GM18861 (cell line): Measurements from ENCODE around the gene ZNF571.

Source experiments
- ATAC-seq: cut with Tn5 transposase; IDR thresholded peaks from one replicate; pipeline ENCODE4 v1.9.1; 2021; ENCODE audit not compliant: unreplicated experiment

Gene ZNF571

DNA sequence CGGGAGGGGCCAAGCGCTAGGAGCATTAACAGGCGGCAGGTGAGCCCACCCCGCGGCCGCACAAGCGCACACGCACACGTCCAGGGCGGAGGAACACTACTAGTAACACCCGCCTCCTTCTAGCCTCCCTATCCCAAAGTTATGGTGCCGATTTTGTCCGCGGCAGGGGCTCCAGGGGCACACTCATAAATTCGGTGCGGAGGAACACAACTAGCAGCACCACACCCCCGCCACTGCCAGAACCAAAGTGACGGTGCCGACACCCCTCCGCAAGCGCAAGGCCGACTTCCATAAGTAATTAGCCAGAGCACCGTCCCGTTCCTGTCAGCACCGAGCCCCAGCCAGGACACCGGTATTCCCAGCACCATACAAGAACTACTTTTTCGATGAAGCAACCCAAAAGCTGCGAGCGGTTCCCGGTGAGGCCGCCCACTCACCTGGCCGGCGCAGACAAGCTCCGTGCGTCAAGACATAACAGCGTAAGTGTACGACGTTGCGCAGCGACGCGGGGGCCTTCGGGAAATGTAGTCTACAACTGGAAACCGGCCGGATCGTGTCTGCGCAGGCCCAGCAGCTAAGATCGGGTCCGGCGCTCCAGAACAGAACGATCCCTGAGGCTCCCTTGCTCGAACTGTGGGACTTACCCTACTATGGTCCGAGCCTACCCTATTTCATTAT is at the start of gene ZNF571, which contains the start of gene ZNF540:
Gene ZNF571 (minus strand): TSS at position 489 of the 678 bp plus-strand sequence. CDS start 8,116 bp downstream, outside the sequence.
Gene ZNF540 (plus strand): TSS at position 573 of the 678 bp plus-strand sequence. CDS start 3,572 bp downstream, outside the sequence.
- peak; percentile 93 for ATAC-seq

DNA sequence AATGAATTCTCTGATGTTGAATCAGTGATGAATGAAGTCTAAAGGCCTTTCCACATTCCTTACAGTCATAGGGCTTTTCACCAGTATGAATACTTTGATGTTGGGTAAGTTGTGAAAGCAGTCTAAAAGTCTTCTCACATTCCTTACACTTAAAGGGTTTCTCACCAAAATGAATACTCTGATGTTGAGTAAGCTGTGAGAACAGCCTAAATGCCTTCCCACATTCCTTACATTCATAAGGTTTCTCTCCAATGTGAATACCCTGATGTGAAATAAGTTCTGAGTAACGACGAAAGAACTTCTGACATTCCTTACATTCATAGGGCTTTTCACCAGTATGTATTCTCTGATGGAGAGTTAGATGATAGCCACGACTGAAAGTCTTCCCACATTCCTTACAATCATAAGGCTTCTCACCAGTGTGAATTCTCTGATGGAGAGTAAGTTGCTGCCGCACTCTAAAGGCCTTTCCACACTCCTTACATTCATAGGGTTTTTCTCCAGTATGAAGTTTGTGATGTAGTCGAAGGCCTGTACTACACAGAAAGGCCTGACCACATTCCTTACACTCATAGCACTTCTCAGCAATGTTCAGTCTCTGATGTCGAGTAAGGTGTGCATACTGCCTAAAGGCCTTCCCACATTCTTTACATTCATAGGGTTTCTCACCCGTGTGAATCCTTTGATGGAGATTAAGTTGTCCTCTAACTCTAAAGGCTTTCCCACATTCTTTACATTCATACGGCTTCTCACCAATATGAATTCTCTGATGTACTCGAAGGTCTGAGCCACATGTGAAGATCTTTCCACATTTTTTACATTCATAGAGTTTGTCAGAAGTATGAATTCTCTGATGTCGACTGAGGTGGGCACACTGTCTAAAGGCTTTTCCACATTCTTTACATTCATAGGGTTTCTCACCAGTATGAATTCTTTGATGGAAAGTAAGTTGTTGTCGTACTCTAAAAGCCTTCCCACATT is 40.8 kb upstream of the ZNF571 start:
- no peak for ATAC-seq

DNA sequence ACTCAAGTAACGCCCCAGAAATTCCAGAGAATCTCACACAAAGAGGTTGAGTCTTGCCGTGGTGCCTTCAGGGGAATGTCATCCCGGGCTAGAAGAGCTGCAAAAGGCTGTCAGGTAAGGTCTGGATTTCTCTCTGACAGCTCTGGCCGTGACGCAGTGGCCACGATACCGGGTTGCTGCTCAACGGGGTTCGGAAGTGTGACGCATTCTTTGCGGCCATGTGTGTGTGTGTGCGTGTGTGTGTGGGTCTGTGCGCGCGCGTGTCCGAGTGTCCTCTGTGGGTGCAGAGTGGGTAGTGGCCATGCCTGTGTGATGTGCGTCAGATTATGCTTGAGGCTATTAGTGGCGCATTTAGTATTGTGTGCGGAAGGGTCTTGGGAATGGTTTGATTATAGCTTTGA is 390 bp upstream of the ZNF571 start:
- peak; percentile 21 for ATAC-seq

DNA sequence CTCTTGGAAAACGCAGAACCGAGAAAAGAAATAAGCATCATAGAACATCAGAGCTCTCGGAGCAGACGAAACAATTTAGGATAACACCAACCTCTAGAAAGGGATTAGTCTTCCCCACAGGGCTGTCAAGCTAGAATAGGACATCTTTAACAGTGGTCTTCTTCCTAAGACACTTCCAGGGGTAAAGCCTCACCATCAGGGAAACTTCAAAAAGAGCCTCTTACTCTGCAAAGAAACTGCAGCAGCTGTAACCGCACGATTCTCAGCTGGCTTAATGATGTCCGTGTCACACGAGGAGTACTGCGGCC is 642 bp downstream of the ZNF571 start:
- no peak for ATAC-seq

DNA sequence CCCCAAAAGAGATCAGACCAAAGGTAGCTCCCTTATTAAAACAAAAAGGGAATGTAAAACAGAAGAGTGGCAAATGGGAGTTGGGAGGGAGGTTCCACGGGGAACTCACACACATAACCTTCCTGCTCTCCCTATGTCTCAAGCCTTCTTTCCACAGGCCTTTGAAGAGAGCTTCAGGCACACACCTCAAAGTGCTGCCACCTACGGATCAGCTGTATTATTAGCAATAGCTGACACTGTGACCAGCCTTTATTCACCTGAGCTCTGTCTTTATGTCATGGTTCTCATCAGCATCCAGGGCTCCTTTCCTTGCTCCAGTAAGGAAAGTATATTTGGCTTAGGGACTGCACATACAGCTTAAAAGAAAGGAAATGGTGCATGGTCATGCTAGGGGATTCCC is 11.3 kb downstream of the ZNF571 start:
- ATAC-seq, result no peak

DNA sequence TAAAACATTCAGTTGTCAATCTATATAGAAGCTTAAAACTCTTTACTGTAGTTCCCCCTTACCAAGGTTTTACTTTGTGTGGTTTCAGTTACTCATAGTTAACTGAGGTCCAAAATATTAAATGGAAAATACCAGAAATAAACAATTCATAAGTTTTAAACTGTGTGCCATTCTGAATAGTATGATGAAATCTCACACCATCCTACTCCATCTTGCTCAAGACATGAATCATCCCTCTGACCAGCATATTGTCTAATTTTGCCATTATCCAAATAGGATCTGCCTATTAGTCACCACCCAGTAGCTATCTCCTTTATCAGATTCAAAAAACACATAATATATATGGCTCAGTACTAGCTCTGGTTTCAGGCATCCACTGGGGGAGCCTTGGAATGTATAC is 22.4 kb downstream of the ZNF571 start:
- ATAC-seq, result no peak

DNA sequence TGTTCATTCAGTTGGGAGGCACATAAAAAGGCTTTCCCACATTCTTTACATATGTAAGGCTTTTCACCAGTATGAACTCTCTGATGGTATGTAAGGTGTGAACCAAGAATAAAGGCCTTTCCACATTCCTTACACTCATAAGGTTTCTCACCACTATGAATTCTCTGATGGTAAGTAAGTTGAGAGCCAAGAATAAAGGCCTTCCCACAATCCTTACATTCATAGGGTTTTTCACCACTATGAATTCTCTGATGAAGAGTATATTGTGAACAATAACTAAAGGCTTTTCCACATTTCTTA is 29.3 kb downstream of the ZNF571 start:
- no peak for ATAC-seq

DNA sequence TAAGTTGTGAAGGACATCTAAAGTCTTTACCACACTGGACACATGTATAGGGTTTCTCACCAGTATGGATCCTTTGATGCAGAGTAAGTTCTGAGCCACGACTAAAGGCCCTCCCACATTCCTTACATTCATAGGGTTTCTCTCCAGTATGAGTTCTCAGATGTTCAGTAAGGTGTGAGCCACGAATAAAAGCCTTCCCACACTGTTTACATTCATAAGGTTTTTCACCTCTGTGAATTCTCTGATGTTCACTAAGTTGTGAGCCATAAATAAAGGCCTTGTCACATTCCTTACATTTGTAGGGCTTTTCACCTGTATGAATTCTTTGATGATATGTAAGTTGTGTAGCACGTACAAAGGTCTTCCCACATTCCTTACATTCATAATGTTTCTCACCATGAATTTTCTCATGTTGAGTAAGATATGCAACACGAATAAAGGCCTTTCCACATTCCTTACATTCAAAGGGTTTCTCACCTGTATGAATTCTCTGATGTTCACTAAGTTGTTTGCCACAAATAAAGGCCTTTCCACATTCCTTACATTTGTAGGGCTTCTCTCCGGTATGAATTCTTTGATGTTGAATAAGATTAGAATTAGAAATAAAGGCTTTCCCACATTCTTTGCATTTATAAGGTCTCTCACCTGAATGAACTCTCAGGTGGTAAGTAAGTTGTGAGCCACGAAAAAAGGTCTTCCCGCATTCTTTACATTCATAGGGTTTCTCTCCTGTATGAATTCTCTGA is 29.8 kb downstream of the ZNF571 start:
- ATAC-seq, result no peak

DNA sequence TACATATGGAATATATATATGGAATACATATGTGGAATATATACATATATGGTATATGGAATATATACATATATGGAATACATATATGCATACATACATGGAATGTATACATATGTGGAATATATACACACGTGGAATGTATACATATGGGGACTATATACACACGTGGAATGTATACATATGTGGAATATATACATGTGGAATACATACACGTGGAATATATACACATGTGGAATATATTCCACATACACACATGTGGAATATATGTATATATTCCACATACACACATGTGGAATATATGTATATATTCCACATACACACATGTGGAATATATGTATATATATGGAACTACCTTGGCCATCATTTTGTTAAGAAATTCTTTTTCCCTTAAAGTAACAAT is 31.1 kb downstream of the ZNF571 start:
- no peak for ATAC-seq

DNA sequence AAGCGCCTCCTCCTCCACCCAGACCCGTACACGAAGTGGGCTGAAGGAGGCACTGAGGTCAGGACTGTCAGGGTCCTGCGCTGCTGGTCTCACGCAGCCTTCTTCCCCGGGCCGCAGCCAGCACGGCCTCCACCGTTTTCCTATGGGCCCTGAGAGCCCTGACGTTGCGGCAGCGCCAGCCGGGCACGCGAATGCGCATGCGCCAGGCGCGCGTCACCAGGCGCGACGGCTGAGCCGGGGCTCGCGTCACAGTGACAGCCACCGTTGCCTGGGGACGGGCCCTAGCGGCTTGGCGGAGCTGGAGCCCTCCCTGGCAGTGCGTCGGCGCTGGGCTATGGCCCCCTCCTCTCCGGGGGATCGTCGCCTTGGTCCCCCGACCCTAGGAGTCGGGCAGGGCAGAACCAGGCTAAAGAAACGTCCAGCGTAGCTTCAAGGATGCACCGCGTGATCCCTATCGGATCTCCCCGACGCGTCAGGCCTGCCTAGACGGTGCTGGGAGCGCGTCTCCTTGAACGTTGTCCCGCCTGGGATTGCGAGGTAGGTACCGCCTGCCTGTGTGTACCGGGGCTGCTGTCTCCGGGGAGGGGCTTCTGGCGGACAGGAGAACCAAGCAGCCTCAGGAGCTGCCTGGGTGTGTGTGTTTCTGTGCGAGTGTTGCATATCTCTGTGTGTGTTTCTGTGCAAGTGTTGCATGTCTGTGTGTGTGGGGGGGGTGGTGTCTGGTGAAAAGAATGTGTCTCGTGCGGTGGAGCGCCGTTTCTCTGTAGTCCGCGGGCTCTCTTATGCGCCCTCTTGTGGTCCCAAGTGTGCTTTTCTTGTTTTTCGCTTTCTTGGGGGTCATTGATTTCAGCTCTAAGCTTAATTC is 43.2 kb downstream of the ZNF571 start:
- no peak for ATAC-seq

DNA sequence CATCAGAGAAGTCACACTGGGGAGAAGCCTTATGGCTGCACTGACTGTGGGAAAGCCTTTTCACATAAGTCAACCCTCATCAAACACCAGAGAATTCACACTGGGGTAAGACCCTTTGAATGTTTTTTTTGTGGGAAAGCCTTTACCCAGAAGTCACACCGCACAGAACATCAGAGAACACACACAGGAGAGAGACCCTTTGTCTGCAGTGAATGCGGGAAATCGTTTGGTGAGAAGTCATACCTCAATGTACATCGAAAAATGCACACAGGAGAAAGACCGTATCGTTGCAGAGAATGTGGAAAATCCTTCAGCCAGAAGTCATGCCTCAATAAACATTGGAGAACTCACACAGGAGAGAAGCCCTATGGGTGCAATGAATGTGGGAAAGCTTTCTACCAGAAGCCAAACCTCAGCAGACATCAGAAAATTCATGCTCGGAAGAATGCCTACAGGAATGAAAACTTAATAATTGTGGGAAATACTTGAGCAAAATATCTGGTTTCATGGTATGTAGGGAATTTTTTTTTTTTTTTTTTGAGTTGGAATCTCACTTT is 57.1 kb downstream of the ZNF571 start:
- no peak for ATAC-seq

DNA sequence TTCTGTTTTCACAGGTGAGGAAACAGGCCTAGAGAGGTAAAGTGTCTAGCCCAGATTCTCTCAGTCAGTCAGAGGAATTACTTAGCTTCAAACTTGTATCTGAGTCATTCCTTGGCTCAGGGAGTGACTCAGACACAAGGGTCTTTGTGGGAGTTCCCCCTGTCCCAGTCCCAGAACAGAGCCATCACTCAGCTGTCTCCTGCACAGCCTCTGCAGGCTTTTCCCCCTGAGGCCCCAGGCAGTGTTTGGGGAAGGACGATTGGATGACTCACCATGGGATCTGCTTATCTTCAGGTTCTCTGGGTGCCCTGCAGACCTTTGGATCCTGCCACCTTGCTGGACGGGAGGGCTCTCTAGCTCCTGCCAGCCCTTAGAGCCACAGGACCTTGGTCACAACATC is 74.7 kb downstream of the ZNF571 start:
- no peak for ATAC-seq
